GM06990 (cell line): Measurements from ENCODE around the gene TRIP6.

Experiments
- DNase-seq: peaks from one replicate; pipeline ENCODE4 v3.0.0-alpha.2; 2011; ENCODE audit not compliant: insufficient read length; ENCODE audit errors: extremely low read depth
- H3K27me3 ChIP-seq: replicated peaks from 2 replicates; pipeline ENCODE4 v1.6.0; 2011; ENCODE audit warnings: low read length; ENCODE audit not compliant: control insufficient read depth, insufficient read depth
- H3K36me3 ChIP-seq: 2 replicates; pipeline ENCODE4 v1.5.1; 2011; ENCODE audit warnings: low read length; ENCODE audit not compliant: control insufficient read depth, insufficient read depth
- H3K4me3 ChIP-seq: replicated peaks from 2 replicates; pipeline ENCODE4 v1.5.1; 2011; ENCODE audit warnings: low read depth, mild to moderate bottlenecking, control low read depth, low read length
- CTCF ChIP-seq: IDR thresholded peaks from 2 replicates; pipeline ENCODE4 v1.5.1; 2011; ENCODE audit warnings: low read length, control low read depth, mild to moderate bottlenecking, inconsistent platforms; ENCODE audit not compliant: insufficient read depth, poor library complexity, severe bottlenecking

The TRIP6 gene

GRCh38 chr7:100859856-100860255, 7.3 kb upstream of the TRIP6 start:
- Histone ChIP-seq H3K27me3 (no peaks in the 10 kb centered on the region), H3K36me3 (peaks cover 11% of the 10 kb centered on the region)
- no peak for TF ChIP-seq CTCF

GRCh38 chr7:100860702-100861615, 6.2 kb upstream of the TRIP6 start:
- H3K4me3 ChIP-seq: no peak overlapping the region
- DNase-seq: no peak
- no peaks in the 10 kb centered on the region for H3K27me3 ChIP-seq
- peaks cover 11% of the 10 kb centered on the region for H3K36me3 ChIP-seq
- TF ChIP-seq CTCF: no peak

More at GRCh38 chr7:100859856-100860255, 7.3 kb upstream of the TRIP6 start:
- no peak overlapping the region for H3K4me3 ChIP-seq
- DNase-seq: no peak

DNA sequence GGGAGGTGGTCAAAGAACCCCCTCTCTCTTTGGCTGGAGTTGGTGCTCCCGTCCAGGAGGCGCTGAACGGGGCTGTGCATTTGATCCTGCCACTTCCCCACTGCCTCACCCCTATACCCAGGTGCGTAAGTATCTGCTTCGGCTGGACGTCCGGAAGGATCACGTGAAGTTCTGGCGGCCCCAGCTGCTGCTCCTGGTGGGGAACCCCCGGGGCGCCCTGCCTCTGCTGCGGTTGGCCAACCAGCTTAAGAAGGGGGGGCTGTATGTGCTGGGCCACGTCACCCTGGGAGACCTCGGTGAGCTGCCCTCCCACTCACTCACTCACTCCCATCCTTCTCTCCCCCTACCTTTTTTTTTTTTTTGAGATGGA, 5.6 kb upstream of the TRIP6 start:
- Histone ChIP-seq H3K27me3 (no peaks in the 10 kb centered on the region), H3K36me3 (peaks cover 11% of the 10 kb centered on the region), H3K4me3 (no peak overlapping the region)
- no peak for TF ChIP-seq CTCF
- no peak for DNase-seq

- H3K36me3 ChIP-seq: peaks cover 11% of the 10 kb centered on the region
- DNase-seq: no peak
- H3K27me3 ChIP-seq: no peaks in the 10 kb centered on the region
- H3K4me3 ChIP-seq: no peak overlapping the region
- no peak for TF ChIP-seq CTCF
Observed at GRCh38 chr7:100863406-100863950, 3.7 kb upstream of the TRIP6 start.

- TF ChIP-seq CTCF: no peak
- no peaks in the 10 kb centered on the region for H3K27me3 ChIP-seq
- H3K4me3 ChIP-seq: no peak overlapping the region
- DNase-seq: no peak
- peaks cover 11% of the 10 kb centered on the region for H3K36me3 ChIP-seq
Observed at GRCh38 chr7:100864263-100864845, 2.8 kb upstream of the TRIP6 start.
